Naive thymus-derived CD8-positive, alpha-beta T cell (primary cell): ENCODE results near the gene TP53INP2. TPM values are rescaled to one million over a fixed set of nuclear protein-coding genes. Genes with fewer than 3 reads are reported as not detected.

Source experiments
- ATAC-seq, 2 donors: fragments of 150-1000 bp; cut with Tn5 transposase in 1 of 2; sonication (Bioruptor Pico), chemical (Tn5 transposase) in 1 of 2; 1 replicate in 1 of 2; 2 replicates in 1 of 2; pipeline ENCODE4 v1.10.0; 2021; ENCODE audit warnings: mild to moderate bottlenecking in 2 of 2, moderate library complexity in 2 of 2
- POLR2A ChIA-PET: fragments of 350-600 bp; sonication (Branson Sonifier 250); formaldehyde crosslinking; loops from one replicate; lab custom pipeline; 2021; ENCODE audit warnings: antibody characterized with exemption; lab: Charles Lee
- DNase-seq, 10 donors: peaks; one replicate each; pipeline versions ENCODE4 v3.0.0 to v3.0.0-alpha.2; 2020 to 2022
- H3K27ac Mint-ChIP-seq, 10 donors: one replicate each; pipeline ENCODE4 v1.8.0; 2020 to 2022; ENCODE audit warnings: mild to moderate bottlenecking in 10 of 10, mixed read lengths in 10 of 10, moderate library complexity in 4 of 10, inconsistent platforms in 1 of 10
- H3K27me3 Mint-ChIP-seq, 5 donors: one replicate each; pipeline ENCODE4 v1.8.0; 2021 to 2022; ENCODE audit warnings: mixed read lengths in 5 of 5
- H3K36me3 Mint-ChIP-seq, 3 donors: one replicate each; pipeline ENCODE4 v1.8.0; 2020 to 2022; ENCODE audit warnings: mixed read lengths in 3 of 3, mild to moderate bottlenecking in 2 of 3, inconsistent platforms in 1 of 3
- H3K4me1 Mint-ChIP-seq, 4 donors: one replicate each; pipeline ENCODE4 v1.8.0; 2021 to 2022; ENCODE audit warnings: mixed read lengths in 4 of 4
- H3K4me3 Mint-ChIP-seq, 10 donors: one replicate each; pipeline ENCODE4 v1.8.0; 2020 to 2022; ENCODE audit warnings: mild to moderate bottlenecking in 10 of 10, mixed read lengths in 10 of 10, moderate library complexity in 6 of 10, inconsistent platforms in 1 of 10
- H3K9me3 Mint-ChIP-seq, 9 donors: one replicate each; pipeline ENCODE4 v1.8.0; 2020 to 2022; ENCODE audit warnings: mixed read lengths in 9 of 9, mild to moderate bottlenecking in 3 of 9, inconsistent platforms in 1 of 9, moderate library complexity in 1 of 9
- polyA plus RNA-seq, 3 donors: library from polyadenylated mRNA; unstranded; fragments of 300-500 nt; fragmentation: Illumina TruSeq; gene quantifications; one replicate each; pipeline ENCODE4 v1.2.3, GENCODE V29; 2021
- total RNA-seq, 8 experiments: library from RNA in 2 of 8; stranded (reverse) in 2 of 8; gene quantifications; one replicate each; pipeline ENCODE4 v1.2.3 and lab custom pipeline; 2021 to 2026

Gene TP53INP2
- total and polyA plus RNA-seq, 5 experiments from 2014 or later, result 0.08 to 1.8 (median 0.64) TPM

DNA sequence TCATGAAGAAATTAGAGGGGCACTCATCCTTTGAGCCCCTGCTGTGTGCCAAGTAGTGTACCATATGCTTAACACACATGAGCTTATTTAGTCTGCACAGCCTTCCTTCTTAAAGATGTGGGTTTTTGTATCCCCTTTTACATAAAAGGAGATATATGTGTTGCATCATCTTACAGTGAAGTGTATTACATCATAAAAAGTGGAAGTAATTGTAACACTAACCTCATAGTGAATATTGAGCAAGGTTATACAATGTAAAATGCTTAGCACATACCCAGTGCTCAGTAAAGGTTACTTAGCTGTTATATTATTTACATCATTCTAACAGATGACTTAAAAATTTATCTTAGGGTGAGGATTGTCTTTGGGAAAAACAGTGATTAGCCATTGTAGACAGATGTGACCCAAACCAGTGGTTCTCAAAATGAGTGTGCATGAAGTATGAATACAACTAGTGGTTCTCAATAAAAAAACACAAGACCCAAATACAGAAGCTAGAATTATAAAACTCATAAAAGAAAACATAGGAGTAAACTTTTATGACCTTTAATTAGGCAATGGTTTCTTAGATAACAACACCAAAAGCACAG, 23.5 kb upstream of the TP53INP2 start:
- Mint-ChIP-seq H3K27ac (peak overlapping the region in 2 of 10 donors; percentile 41 to 43), H3K4me1 (peaks cover 9 to 18% (median 11%) of the 10 kb centered on the region in 4 donors), H3K36me3 (no peaks in the 10 kb centered on the region), H3K9me3 (no peaks in the 10 kb centered on the region), H3K27me3 (no peaks in the 10 kb centered on the region), H3K4me3 (peak overlapping the region in 3 of 10 donors; percentile 34 to 51 (median 37))
- DNase-seq (no peak), ATAC-seq (no peak)
- POLR2A ChIA-PET, result interaction anchor here (0.7 kb wide), 1 partner anchor 67 kb away, joined by 3 read pairs; no protein-coding TSS in a partner anchor

DNA sequence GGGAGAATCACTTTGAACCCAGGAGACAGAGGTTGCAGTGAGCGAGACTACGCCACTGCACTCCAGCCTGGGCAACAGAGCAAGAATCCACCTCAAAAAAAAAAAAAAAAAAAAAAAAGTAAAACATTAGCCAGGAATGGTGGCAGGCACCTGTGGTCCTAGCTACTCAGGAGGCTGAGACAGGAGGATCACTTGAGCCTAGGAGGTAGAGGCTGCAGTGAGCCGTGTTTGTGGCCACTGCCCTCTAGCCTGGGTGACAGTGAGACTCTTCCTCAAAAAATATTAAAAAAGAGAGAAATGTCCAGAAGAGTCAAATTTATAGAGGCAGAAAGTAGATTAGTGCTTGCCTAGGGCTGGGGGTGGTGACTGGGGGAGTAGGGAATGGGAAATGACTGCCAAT, 20.5 kb upstream of the TP53INP2 start:
- ATAC-seq, result no peak
- Mint-ChIP-seq H3K27ac (peak overlapping the region in 1 of 10 donors; percentile 43), H3K4me3 (no peak overlapping the region), H3K9me3 (no peaks in the 10 kb centered on the region), H3K27me3 (no peaks in the 10 kb centered on the region), H3K36me3 (no peaks in the 10 kb centered on the region), H3K4me1 (peaks cover 0 to 3% (median under 1%) of the 10 kb centered on the region in 4 donors)
- DNase-seq, result no peak
- POLR2A ChIA-PET, result no interaction called here

DNA sequence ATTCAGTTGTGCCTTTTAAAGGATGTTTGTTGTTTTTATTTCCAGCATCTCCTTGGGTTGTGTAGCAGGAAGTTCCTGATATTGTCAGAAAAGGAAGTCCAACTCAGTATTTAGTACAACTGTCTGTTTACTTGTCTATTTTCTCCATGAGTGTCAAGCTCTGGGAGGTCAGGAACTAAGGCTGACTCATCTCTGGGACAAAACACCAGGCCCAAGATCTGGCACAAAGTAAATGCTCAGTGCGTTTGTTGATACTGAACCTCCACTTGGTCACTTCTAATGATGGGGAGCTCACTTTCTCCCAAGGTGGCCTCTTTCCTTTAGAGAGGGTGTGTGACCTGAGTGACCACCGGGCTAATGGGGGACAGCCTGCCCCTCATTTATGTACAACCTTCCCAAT, 14.7 kb upstream of the TP53INP2 start:
- Mint-ChIP-seq H3K27me3 (no peaks in the 10 kb centered on the region), H3K4me3 (no peak overlapping the region), H3K4me1 (no peaks in the 10 kb centered on the region), H3K9me3 (no peaks in the 10 kb centered on the region), H3K27ac (peak overlapping the region in 1 of 10 donors; percentile 26), H3K36me3 (no peaks in the 10 kb centered on the region)
- DNase-seq (no peak), ATAC-seq (no peak)
- POLR2A ChIA-PET, result no interaction called here

DNA sequence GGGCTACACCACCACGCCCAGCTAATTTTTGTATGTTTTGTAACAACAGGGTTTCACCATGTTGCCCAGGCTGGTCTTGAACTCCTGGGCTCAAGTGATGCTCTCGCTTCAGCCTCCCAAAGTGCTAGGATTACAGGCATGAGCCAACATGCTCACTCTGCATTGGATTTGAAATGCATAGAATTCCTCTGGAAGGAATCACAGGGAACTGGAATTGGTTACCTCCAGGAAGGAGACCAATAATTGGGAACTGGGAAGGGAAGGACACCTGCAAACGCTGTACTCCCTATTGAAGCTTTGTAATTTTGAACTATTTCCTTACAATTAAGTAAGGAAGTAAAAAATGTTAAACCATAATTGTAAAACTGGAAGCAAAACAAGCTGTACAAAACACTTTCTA, 12.3 kb upstream of the TP53INP2 start:
- no peak for DNase-seq
- no peaks in the 10 kb centered on the region for H3K9me3 Mint-ChIP-seq
- H3K4me1 Mint-ChIP-seq, result no peaks in the 10 kb centered on the region
- no peaks in the 10 kb centered on the region for H3K27me3 Mint-ChIP-seq
- no peak overlapping the region for H3K4me3 Mint-ChIP-seq
- no peaks in the 10 kb centered on the region for H3K36me3 Mint-ChIP-seq
- POLR2A ChIA-PET, result no interaction called here
- no peak overlapping the region for H3K27ac Mint-ChIP-seq
- ATAC-seq, result no peak

DNA sequence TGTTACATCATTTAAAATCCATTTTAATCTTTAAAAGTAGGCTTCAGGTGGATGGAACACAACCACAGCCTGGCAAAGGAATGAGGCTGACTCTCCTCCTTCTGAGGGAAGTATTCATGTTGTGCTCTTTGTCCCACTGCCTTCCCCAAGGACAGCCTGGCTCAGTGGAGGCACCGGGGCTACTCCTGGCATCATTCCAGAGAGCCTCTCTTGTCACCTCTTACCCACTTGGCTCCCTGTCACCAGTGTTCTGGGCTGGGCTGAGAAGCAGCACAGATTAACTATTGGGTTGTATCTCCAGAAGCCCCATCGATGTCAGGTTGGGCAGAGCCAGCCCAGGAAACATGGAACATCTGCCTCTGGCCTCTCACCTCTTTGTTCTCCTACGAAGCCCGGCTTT, 10.7 kb upstream of the TP53INP2 start:
- Mint-ChIP-seq H3K27me3 (peaks cover 0 to 2% (median 0%) of the 10 kb centered on the region in 5 donors), H3K4me3 (no peak overlapping the region), H3K36me3 (no peaks in the 10 kb centered on the region), H3K27ac (no peak overlapping the region), H3K9me3 (no peaks in the 10 kb centered on the region), H3K4me1 (no peaks in the 10 kb centered on the region)
- no peak for ATAC-seq
- POLR2A ChIA-PET, result no interaction called here
- DNase-seq, result no peak

DNA sequence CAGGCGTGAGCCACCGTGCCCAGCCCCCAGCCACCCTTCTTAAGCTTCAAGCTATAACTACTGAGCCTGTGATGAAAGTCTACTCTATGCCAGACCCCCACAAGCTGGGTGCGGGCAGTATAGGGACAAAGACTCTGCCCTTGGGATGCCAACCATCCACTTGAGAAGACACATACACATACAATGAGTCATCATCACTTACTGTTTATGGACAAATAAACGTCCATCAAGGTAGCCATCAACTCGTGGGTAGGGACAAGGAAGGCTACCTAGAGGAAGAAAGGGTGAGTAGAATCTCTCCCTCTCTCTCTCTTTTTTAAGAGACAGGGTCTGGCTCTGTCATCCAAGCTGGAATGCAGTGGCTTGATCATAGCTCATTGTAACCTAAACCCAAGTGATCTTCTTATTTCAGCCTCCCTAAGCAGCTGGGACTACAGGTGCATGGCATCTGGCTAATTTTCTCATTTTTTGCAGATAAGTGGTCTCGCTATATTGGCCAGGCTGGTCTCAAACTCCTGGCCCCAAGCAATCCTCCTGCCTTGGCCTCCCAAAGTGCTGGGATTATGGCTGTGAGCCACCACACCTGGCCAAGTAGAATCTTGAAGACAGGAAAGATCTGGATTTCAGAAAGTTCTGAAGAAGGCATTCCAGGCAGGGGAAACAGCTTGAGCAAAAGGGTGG, 2.6 kb upstream of the TP53INP2 start:
- no peaks in the 10 kb centered on the region for H3K36me3 Mint-ChIP-seq
- peaks cover 11 to 28% (median 17%) of the 10 kb centered on the region in 4 donors for H3K4me1 Mint-ChIP-seq
- H3K9me3 Mint-ChIP-seq, result no peaks in the 10 kb centered on the region
- POLR2A ChIA-PET, result no interaction called here
- H3K4me3 Mint-ChIP-seq, result peak overlapping the region in 7 of 10 donors; percentile 16 to 98 (median 53)
- DNase-seq, result no peak
- peaks cover 0 to 10% (median 5%) of the 10 kb centered on the region in 5 donors for H3K27me3 Mint-ChIP-seq
- ATAC-seq, result no peak
- peak overlapping the region in 6 of 10 donors; percentile 40 to 67 (median 58) for H3K27ac Mint-ChIP-seq

DNA sequence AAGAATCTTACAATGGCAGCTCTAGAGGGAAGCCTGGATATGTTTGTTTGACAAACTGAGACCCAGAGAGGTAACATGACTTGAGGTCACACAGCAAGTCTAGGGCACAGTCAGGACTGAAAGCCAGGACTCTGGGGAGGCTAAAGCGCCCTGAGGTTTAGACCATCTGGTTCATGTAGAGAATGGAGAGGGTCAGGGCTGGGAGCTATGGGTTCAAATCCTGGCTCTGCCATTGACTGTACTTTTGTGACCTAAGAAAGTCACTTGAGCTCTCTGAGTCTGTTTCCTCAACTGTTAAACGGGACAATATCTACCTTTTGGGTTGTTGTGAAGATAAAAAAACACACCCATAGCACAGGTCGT, 1.1 kb upstream of the TP53INP2 start:
- Mint-ChIP-seq H3K27ac (peak overlapping the region; percentile 70 to 100 (median 92)), H3K27me3 (peaks cover 0 to 10% (median 5%) of the 10 kb centered on the region in 5 donors), H3K36me3 (no peaks in the 10 kb centered on the region), H3K4me1 (peaks cover 11 to 28% (median 17%) of the 10 kb centered on the region in 4 donors), H3K9me3 (no peaks in the 10 kb centered on the region), H3K4me3 (peak overlapping the region; percentile 86 to 98 (median 94))
- DNase-seq, result no peak
- ATAC-seq, result no peak
- POLR2A ChIA-PET, result interaction anchor here (1.0 to 1.7 kb wide), 2 partner anchors 26 to 339 kb away, joined by 4 to 17 read pairs; partner anchors contain the start of gene PIGU

DNA sequence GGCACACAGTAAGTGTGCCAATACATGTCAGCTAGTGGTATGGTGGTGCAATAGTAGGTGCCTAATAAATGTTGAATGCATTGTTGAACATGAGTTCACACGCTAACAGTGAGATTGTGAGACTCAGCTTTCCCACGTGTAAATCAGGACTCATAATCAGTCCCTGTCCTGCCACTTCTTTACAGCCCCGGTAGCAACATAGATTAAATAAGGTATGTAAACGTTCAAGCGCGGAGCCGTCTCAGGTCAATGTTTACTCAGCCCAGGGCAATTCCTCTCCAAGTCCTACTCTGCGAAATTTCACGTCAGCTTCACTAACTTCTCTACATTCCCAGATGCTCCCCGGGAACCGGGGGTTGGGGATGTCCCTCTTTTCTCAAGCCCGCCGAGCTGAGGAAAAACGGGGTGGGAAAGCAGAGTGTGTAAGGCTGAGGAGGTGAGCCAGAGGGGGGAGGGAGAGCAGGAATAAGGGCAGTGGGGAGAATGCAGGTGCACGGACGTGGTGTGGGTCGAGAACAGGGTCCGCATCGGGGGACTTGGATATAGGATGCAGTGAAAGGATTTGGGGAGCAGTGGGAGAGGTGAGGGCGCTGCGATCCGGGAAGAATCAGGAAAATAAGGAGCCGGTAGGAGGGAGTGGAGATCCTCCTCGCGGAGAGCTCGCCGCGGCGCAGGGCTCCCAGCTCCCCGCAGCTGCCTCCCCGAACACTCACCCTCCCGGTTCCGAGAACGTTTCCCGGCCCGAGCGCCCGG, 544 bp upstream of the TP53INP2 start:
- DNase-seq, result peak in 2 of 10 donors; percentile 37 to 45
- peaks cover 15 to 33% (median 21%) of the 10 kb centered on the region in 4 donors for H3K4me1 Mint-ChIP-seq
- POLR2A ChIA-PET, result interaction anchor here (0.6 to 1.7 kb wide), 3 partner anchors 26 to 339 kb away, joined by 4 to 17 read pairs (median 4); partner anchors contain the start of gene PIGU
- H3K27ac Mint-ChIP-seq, result peak overlapping the region; percentile 70 to 100 (median 92)
- ATAC-seq, result peak in 1 of 2 donors; percentile 26
- no peaks in the 10 kb centered on the region for H3K36me3 Mint-ChIP-seq
- peaks cover 0 to 10% (median 5%) of the 10 kb centered on the region in 5 donors for H3K27me3 Mint-ChIP-seq
- no peaks in the 10 kb centered on the region for H3K9me3 Mint-ChIP-seq
- peak overlapping the region; percentile 86 to 98 (median 94) for H3K4me3 Mint-ChIP-seq

DNA sequence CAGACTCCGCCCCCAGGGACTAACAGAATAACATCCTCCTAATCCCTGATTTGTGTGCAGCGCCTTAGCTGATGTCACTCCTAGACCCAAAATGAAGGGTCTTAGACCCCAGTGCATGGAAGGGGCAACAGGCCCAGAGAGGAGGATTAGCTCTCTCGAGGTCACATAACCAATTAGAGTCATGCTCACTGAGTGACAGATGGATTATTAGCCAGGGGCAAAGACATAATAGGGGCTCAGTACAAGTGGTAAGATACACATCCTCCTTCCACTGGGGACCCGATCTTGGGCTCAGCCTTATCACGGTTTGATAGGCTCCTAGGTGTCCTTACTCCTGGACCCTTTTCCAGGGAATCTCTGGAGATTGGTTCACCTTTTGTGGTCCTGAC, 858 bp downstream of the TP53INP2 start:
- peaks cover 0 to 10% (median 5%) of the 10 kb centered on the region in 5 donors for H3K27me3 Mint-ChIP-seq

DNA sequence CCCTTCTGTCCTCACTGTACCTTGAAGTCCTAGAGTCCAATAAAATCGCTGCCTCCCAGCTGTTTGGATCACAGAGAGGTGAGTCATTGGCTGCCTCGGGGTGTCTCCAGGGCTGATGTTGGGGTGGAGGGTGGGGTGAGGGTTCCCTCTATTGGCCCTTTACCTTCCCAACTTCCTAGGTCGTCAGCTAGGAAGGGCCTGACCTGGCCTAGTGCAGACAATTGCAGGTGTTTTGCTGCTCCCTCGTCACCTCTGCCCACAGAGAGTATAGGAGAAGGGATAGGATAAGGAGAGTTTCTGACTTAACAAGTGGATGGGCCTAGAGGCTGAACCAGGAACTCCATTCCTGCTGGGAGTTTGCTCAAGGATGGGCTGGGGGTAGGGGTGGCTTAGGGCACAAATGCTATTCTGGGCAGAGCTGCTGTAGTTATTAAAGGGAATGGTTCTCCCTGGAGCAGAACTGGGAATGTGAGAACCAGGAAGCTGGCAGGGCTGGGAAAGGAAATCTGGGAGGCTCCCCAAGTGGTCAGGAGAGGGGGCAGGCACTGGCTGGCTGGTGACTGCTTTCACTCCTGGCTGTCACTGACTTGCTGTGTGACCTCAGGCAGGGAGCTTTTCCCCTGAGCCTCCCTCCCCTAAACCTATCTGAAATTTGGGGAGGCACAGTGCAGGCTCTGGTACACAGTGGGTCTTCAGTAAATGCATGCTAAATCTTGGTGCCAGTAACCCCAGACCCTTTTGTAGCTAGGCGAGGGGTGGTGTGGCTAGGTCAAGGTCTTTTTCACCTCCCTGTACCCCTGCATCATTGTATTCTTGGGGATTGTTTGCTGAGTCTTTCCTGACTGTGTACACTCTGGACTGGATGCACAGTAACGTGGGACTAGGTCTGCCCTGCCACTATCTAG, 1.5 kb downstream of the TP53INP2 start:
- Mint-ChIP-seq H3K9me3 (no peaks in the 10 kb centered on the region), H3K27me3 (peaks cover 0 to 10% (median 5%) of the 10 kb centered on the region in 5 donors), H3K4me1 (peaks cover 21 to 44% (median 27%) of the 10 kb centered on the region in 4 donors), H3K27ac (peak overlapping the region; percentile 73 to 100 (median 98)), H3K4me3 (peak overlapping the region; percentile 84 to 98 (median 90)), H3K36me3 (no peaks in the 10 kb centered on the region)
- DNase-seq (no peak), ATAC-seq (no peak)
- POLR2A ChIA-PET, result interaction anchor here (0.7 to 1.1 kb wide), 3 partner anchors 28 to 75 kb away, joined by 3 to 4 read pairs (median 3); partner anchors contain the start of gene PIGU

More for the DNA sequence above, 858 bp downstream of the TP53INP2 start:
- Mint-ChIP-seq H3K9me3 (no peaks in the 10 kb centered on the region), H3K36me3 (no peaks in the 10 kb centered on the region), H3K4me1 (peaks cover 16 to 38% (median 21%) of the 10 kb centered on the region in 4 donors), H3K27ac (peak overlapping the region; percentile 73 to 100 (median 98)), H3K4me3 (peak overlapping the region; percentile 84 to 98 (median 90))
- DNase-seq (no peak), ATAC-seq (no peak)
- POLR2A ChIA-PET, result interaction anchor here (0.6 to 1.1 kb wide), 4 partner anchors 27 to 830 kb away, joined by 3 to 4 read pairs (median 3); partner anchors contain the start of gene PIGU

DNA sequence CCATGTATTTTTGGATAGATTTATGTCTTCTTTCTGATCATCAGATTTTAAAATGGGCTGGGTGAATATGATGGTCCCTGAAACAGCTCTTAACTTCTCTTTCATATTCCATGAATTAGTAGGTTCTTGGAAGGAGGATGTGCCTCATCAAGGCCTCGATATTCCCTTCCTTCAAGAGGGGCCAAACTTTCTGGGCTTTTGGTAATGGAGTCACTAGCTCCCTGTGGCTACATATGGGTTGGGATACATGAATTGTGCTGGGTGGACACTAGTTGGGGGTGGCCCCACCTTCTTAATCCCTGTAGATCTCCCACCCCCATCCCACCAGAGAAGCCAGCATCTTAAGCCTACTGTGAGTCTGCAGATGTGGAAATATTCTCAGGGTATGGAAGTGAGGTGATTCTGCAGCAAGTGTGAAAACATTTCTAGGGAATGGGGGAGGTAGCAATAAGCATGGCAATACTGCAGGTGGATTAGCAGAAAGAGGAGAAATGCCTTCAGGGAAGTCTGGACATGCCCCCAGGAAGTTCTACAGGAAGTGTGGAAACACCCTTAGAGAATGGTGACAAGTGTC, 2.2 kb downstream of the TP53INP2 start:
- peak overlapping the region in 9 of 10 donors; percentile 18 to 100 (median 96) for H3K27ac Mint-ChIP-seq
- POLR2A ChIA-PET, result interaction anchor here (3.6 kb wide), 1 partner anchor 29 kb away, joined by 12 read pairs; the partner anchor contains the start of gene PIGU
- peak overlapping the region in 4 of 10 donors; percentile 2 to 50 (median 12) for H3K4me3 Mint-ChIP-seq
- H3K27me3 Mint-ChIP-seq, result peaks cover 0 to 10% (median 5%) of the 10 kb centered on the region in 5 donors
- H3K4me1 Mint-ChIP-seq, result peaks cover 24 to 47% (median 28%) of the 10 kb centered on the region in 4 donors
- DNase-seq, result no peak
- no peaks in the 10 kb centered on the region for H3K9me3 Mint-ChIP-seq
- ATAC-seq, result no peak
- no peaks in the 10 kb centered on the region for H3K36me3 Mint-ChIP-seq
